Tibial nerve (tissue), 4 donors: ENCODE results near the gene COL19A1.

Source experiments
- CTCF ChIP-seq, 5 experiments: fragments of 200-600 bp in 3 of 5; fragments of 450-650 bp in 2 of 5; sonication (generic) in 3 of 5; IDR thresholded peaks; one replicate each; pipeline ENCODE4 v1.5.1; 2016 to 2019; ENCODE audit warnings: antibody characterized with exemption in 5 of 5, mild to moderate bottlenecking in 3 of 5, moderate library complexity in 2 of 5
- EP300 ChIP-seq, 2 donors: sonication (generic); formaldehyde crosslinking; IDR thresholded peaks; one replicate each; pipeline ENCODE4 v1.6.1; 2017; ENCODE audit warnings: antibody characterized with exemption in 2 of 2, mild to moderate bottlenecking in 1 of 2
- POLR2A ChIP-seq, 2 donors: fragments of 450-650 bp; IDR thresholded peaks; one replicate each; pipeline ENCODE4 v1.6.1; 2017; ENCODE audit warnings: antibody characterized with exemption in 2 of 2, mild to moderate bottlenecking in 2 of 2, moderate library complexity in 2 of 2

DNA sequence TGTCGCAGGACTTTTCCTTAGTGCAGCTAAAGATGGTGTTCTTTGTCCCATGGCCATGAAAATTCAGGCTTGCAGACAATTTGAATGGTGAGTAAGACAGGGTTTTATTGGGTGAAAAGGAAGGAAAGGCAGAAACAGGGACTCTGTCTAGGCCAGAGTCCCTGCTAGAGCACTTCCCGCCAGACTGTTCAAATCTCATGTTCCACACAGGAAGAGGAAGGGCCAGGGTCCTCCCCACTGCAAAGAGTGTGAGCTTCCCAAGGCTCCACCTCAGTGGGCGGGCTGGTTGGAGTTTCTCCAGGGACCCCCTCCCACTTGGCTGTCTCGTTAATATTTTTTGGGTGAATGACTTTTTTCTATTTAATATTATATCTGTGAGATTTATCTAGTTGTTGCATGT, 29.0 kb downstream of the COL19A1 start:
- no peak for TF ChIP-seq CTCF (IDR thresholded peaks at IDR 0.05)
- no peak for TF ChIP-seq POLR2A (IDR thresholded peaks at IDR 0.05)
- no peak for TF ChIP-seq EP300 (IDR thresholded peaks at IDR 0.05)
